OCI-LY1 (cell line): Measurements from ENCODE around the gene RNF157.

Source experiments
- H2AFZ ChIP-seq: fragments of 200-600 bp; sonication (generic), shearing (Covaris generic); 2 replicates; pipeline ENCODE4 v1.6.0; 2014; ENCODE audit warnings: antibody characterized with exemption, mild to moderate bottlenecking, low read length
- H3F3A ChIP-seq: fragments of 200-600 bp; sonication (generic), shearing (Covaris generic); 2 replicates; pipeline ENCODE4 v1.6.0; 2014; ENCODE audit warnings: mild to moderate bottlenecking, antibody characterized with exemption, low read length, moderate library complexity; ENCODE audit not compliant: insufficient read depth
- H3K27ac ChIP-seq: fragments of 200-600 bp; sonication (generic); 2 replicates; pipeline ENCODE4 v1.5.1; 2014; ENCODE audit warnings: low read length, mixed run types, mild to moderate bottlenecking, low read depth; ENCODE audit not compliant: poor library complexity, severe bottlenecking
- H3K27me3 ChIP-seq: fragments of 200-600 bp; sonication (generic); 2 replicates; pipeline ENCODE4 v1.6.0; 2014; ENCODE audit warnings: antibody characterized with exemption, mild to moderate bottlenecking, low read length, moderate library complexity; ENCODE audit not compliant: insufficient read depth
- H3K36me3 ChIP-seq: fragments of 200-600 bp; sonication (generic); 2 replicates; pipeline ENCODE4 v1.6.1; 2014; ENCODE audit warnings: mild to moderate bottlenecking, antibody characterized with exemption, low read length, moderate library complexity, mixed read lengths; ENCODE audit not compliant: insufficient read depth
- H3K4me1 ChIP-seq: fragments of 200-600 bp; sonication (generic); 2 replicates; pipeline ENCODE4 v1.5.1; 2014; ENCODE audit warnings: mild to moderate bottlenecking, low read length, moderate library complexity; ENCODE audit not compliant: insufficient read depth, severe bottlenecking
- H3K4me2 ChIP-seq: fragments of 200-600 bp; sonication (generic), shearing (Covaris generic); 2 replicates; pipeline ENCODE4 v1.6.1; 2014; ENCODE audit warnings: low read length
- H3K4me3 ChIP-seq: fragments of 200-600 bp; sonication (generic); 2 replicates; pipeline ENCODE4 v1.5.1; 2014; ENCODE audit warnings: low read length, low read depth, mild to moderate bottlenecking, mixed read lengths; ENCODE audit not compliant: poor library complexity, severe bottlenecking
- H3K79me2 ChIP-seq: fragments of 200-600 bp; shearing (Covaris generic); 2 replicates; pipeline ENCODE4 v1.6.1; 2016; ENCODE audit warnings: mixed run types, low read length, mixed read lengths; ENCODE audit not compliant: insufficient read depth
- H3K9ac ChIP-seq: fragments of 200-600 bp; sonication (generic), shearing (Covaris generic); 2 replicates; pipeline ENCODE4 v1.6.1; 2014; ENCODE audit warnings: mild to moderate bottlenecking, low read length, mixed read lengths
- H3K9me2 ChIP-seq: fragments of 200-600 bp; sonication (generic), shearing (Covaris generic); 2 replicates; pipeline ENCODE4 v1.6.1; 2014; ENCODE audit warnings: low read depth, mild to moderate bottlenecking, low read length, mixed read lengths
- H3K9me3 ChIP-seq: fragments of 200-600 bp; shearing (Covaris generic); 2 replicates; pipeline ENCODE4 v1.6.1; 2014; ENCODE audit warnings: low read length, mixed read lengths
- H4K20me1 ChIP-seq: fragments of 200-600 bp; sonication (generic), shearing (Covaris generic); 2 replicates; pipeline ENCODE4 v1.6.0; 2016; ENCODE audit warnings: mild to moderate bottlenecking, low read length; ENCODE audit not compliant: insufficient read depth
- EZH2 ChIP-seq: fragments of 200-600 bp; sonication (generic), shearing (Covaris generic); IDR thresholded peaks from 2 replicates; pipeline ENCODE4 v1.8.0; 2017; ENCODE audit warnings: borderline replicate concordance, mixed run types, mild to moderate bottlenecking, antibody characterized with exemption, low read length, moderate library complexity, mixed read lengths
- TF ChIP-seq, protein P1 (sequence below): fragments of 200-600 bp; sonication (generic), shearing (Covaris generic); IDR thresholded peaks from 2 replicates; pipeline ENCODE4 v1.5.1; 2017; ENCODE audit warnings: mild to moderate bottlenecking, antibody characterized with exemption, low read length, moderate library complexity, mixed read lengths

The RNF157 gene

GRCh38 chr17:76097716-76098295, 142.5 kb downstream of the RNF157 start:
- Histone ChIP-seq H3K9ac (no peak overlapping the region), H3K36me3 (peaks cover 65% of the 10 kb centered on the region), H4K20me1 (no peaks in the 10 kb centered on the region), H3K4me3 (no peak overlapping the region), H3K9me3 (no peaks in the 10 kb centered on the region), H3K79me2 (no peaks in the 10 kb centered on the region), H3K4me2 (no peak overlapping the region), H3K4me1 (peaks cover 2% of the 10 kb centered on the region), H3K27ac (no peak overlapping the region), H3K9me2 (no peaks in the 10 kb centered on the region), H2AFZ (no peak overlapping the region), H3K27me3 (no peaks in the 10 kb centered on the region), H3F3A (no peaks in the 10 kb centered on the region)
- no peak for TF ChIP-seq EZH2
- TF ChIP-seq, protein P1, sequence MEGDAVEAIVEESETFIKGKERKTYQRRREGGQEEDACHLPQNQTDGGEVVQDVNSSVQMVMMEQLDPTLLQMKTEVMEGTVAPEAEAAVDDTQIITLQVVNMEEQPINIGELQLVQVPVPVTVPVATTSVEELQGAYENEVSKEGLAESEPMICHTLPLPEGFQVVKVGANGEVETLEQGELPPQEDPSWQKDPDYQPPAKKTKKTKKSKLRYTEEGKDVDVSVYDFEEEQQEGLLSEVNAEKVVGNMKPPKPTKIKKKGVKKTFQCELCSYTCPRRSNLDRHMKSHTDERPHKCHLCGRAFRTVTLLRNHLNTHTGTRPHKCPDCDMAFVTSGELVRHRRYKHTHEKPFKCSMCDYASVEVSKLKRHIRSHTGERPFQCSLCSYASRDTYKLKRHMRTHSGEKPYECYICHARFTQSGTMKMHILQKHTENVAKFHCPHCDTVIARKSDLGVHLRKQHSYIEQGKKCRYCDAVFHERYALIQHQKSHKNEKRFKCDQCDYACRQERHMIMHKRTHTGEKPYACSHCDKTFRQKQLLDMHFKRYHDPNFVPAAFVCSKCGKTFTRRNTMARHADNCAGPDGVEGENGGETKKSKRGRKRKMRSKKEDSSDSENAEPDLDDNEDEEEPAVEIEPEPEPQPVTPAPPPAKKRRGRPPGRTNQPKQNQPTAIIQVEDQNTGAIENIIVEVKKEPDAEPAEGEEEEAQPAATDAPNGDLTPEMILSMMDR = no peak

GRCh38 chr17:76095943-76096342, 144.3 kb downstream of the RNF157 start:
- no peaks in the 10 kb centered on the region for H3F3A ChIP-seq
- no peaks in the 10 kb centered on the region for H3K27me3 ChIP-seq
- TF ChIP-seq, protein P1 = no peak
- TF ChIP-seq EZH2 = no peak
- H3K27ac ChIP-seq = no peak overlapping the region
- no peak overlapping the region for H3K4me3 ChIP-seq
- H3K4me2 ChIP-seq = no peak overlapping the region
- no peaks in the 10 kb centered on the region for H3K9me2 ChIP-seq
- no peaks in the 10 kb centered on the region for H3K79me2 ChIP-seq
- H2AFZ ChIP-seq = no peak overlapping the region
- peaks cover 60% of the 10 kb centered on the region for H3K36me3 ChIP-seq
- H3K9me3 ChIP-seq = no peaks in the 10 kb centered on the region
- H3K4me1 ChIP-seq = no peaks in the 10 kb centered on the region
- H4K20me1 ChIP-seq = no peaks in the 10 kb centered on the region
- no peak overlapping the region for H3K9ac ChIP-seq

- Histone ChIP-seq H3K9ac (no peak overlapping the region), H3K79me2 (no peaks in the 10 kb centered on the region), H3K27me3 (no peaks in the 10 kb centered on the region), H3K4me2 (no peak overlapping the region), H3K9me3 (no peaks in the 10 kb centered on the region), H4K20me1 (no peaks in the 10 kb centered on the region), H3K4me3 (no peak overlapping the region), H3F3A (no peaks in the 10 kb centered on the region), H3K27ac (no peak overlapping the region), H3K9me2 (no peaks in the 10 kb centered on the region), H3K36me3 (peaks cover 62% of the 10 kb centered on the region), H3K4me1 (no peaks in the 10 kb centered on the region), H2AFZ (no peak overlapping the region)
- TF ChIP-seq, protein P1 = no peak
- TF ChIP-seq EZH2 = no peak
Measured at GRCh38 chr17:76094046-76094445, 146.2 kb downstream of the RNF157 start.
